Measurements from ENCODE around the gene TMEM151B.
A peak's percentile ranks its signal among the peaks of the same experiment; 100 is the strongest.

DNA sequence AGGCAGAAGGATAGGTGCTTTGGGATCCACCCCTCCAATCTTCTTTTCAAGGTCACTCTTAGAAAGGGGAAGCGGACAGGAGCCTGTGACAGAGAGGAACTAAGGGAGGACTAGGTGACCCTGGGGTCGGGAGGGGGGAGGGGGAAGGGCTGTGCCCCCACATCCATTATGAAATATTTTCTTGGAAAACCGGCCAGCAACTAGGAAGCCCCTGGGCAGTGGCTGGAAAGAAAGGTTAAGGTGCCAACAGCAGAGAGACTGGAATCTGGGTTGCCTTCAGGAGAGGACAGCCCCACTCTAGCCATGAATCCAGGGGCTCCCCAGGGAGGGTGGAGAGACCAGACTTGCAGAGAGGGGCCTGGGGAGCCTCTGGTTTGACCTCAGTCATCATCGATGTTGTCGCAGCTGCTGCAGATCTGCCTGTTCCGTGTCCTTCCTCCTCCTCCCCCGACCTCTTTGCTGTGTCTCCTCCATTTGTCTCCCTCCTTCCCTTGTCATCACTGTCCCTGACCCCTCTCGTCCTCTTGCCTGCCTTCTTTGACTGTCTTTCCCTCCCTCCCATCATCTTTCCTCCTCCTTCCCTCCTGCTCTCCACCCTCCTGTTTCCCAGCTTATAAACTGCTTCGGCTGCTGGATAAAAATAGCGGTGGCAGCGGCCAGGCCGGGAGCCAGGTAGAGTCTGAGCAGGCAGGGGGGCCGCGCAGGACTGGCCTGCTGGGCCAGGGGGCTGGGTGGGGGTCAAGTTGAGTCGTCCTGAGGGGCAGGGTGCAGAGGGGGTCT, 43.7 kb upstream of the TMEM151B start:
- TF ChIP-seq EP300 (IDR thresholded peaks at IDR 0.05), result no peak
- TF ChIP-seq POLR2A (IDR thresholded peaks at IDR 0.05), result no peak
- TF ChIP-seq, protein P1, sequence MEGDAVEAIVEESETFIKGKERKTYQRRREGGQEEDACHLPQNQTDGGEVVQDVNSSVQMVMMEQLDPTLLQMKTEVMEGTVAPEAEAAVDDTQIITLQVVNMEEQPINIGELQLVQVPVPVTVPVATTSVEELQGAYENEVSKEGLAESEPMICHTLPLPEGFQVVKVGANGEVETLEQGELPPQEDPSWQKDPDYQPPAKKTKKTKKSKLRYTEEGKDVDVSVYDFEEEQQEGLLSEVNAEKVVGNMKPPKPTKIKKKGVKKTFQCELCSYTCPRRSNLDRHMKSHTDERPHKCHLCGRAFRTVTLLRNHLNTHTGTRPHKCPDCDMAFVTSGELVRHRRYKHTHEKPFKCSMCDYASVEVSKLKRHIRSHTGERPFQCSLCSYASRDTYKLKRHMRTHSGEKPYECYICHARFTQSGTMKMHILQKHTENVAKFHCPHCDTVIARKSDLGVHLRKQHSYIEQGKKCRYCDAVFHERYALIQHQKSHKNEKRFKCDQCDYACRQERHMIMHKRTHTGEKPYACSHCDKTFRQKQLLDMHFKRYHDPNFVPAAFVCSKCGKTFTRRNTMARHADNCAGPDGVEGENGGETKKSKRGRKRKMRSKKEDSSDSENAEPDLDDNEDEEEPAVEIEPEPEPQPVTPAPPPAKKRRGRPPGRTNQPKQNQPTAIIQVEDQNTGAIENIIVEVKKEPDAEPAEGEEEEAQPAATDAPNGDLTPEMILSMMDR (IDR thresholded peaks at IDR 0.05), result no peak
- peak; percentile 13 to 49 (median 46) for TF ChIP-seq POLR2AphosphoS5 (IDR thresholded peaks at IDR 0.05)

Data from sigmoid colon (tissue), 4 donors.